Thyroid gland (tissue), 4 donors: ENCODE data around the gene KAT5.

Experiments used
- CTCF ChIP-seq, 6 experiments: fragments of 200-600 bp in 3 of 6; fragments of 450-650 bp in 3 of 6; sonication (generic) in 3 of 6; IDR thresholded peaks; one replicate each; pipeline ENCODE4 v1.5.1; 2016 to 2019; ENCODE audit warnings: antibody characterized with exemption in 6 of 6, mild to moderate bottlenecking in 2 of 6, inconsistent platforms in 1 of 6, moderate library complexity in 1 of 6
- POLR2A ChIP-seq, 2 donors: fragments of 450-650 bp; IDR thresholded peaks; one replicate each; pipeline ENCODE4 v1.6.1; 2017; ENCODE audit warnings: antibody characterized with exemption in 2 of 2, mild to moderate bottlenecking in 2 of 2, moderate library complexity in 1 of 2

- TF ChIP-seq POLR2A (IDR thresholded peaks at IDR 0.05) = no peak
- TF ChIP-seq CTCF (IDR thresholded peaks at IDR 0.05) = no peak
Measured at GRCh38 chr11:65739022-65739421, 27.0 kb downstream of the KAT5 start.
